Psoas muscle (tissue), 8 donors: Measurements from ENCODE around the gene CERS6. TPM values are rescaled to one million over a fixed set of nuclear protein-coding genes. Genes with fewer than 3 reads are reported as not detected.

ENCODE experiments used
- ATAC-seq, 4 donors: fragments of 200-7000 bp; cut with Tn5 transposase; one replicate each; pipeline ENCODE4 v1.9.1; 2020; ENCODE audit warnings: moderate library complexity in 3 of 4, mild to moderate bottlenecking in 2 of 4
- DNase-seq, 2 donors: peaks; one replicate each; pipeline ENCODE4 v3.0.0-alpha.2; 2020
- H3K27ac ChIP-seq: fragments of 200-600 bp; one replicate; pipeline ENCODE4 v1.8.0; 2022
- H3K27me3 ChIP-seq, 3 donors: fragments of 200-600 bp in 1 of 3; one replicate each; pipeline versions ENCODE4 v1.6.1 to v1.8.0; 2013 to 2022; ENCODE audit warnings: low read length in 2 of 3, mild to moderate bottlenecking in 2 of 3, moderate library complexity in 1 of 3; ENCODE audit not compliant: insufficient read depth in 3 of 3
- H3K36me3 ChIP-seq, 2 donors: fragments of 200-600 bp in 1 of 2; one replicate each; pipeline versions ENCODE4 v1.6.1 to v1.8.0; 2013 to 2022; ENCODE audit warnings: low read depth in 1 of 2, mild to moderate bottlenecking in 1 of 2, moderate library complexity in 1 of 2; ENCODE audit not compliant: insufficient read depth in 1 of 2
- H3K4me1 ChIP-seq: fragments of 200-600 bp; one replicate; pipeline ENCODE4 v1.8.0; 2022
- H3K4me3 ChIP-seq: fragments of 200-600 bp; one replicate; pipeline ENCODE4 v1.8.0; 2022; ENCODE audit warnings: mild to moderate bottlenecking
- H3K9me3 ChIP-seq: fragments of 200-600 bp; one replicate; pipeline ENCODE4 v1.8.0; 2022
- CTCF ChIP-seq: fragments of 200-600 bp; IDR thresholded peaks from one replicate; pipeline ENCODE4 v1.8.0; 2022; ENCODE audit warnings: antibody characterized with exemption
- WGBS, 3 donors: extraction: QIAGEN DNeasy Blood & Tissue Kit; methylation state at CpG; one replicate each; pipeline versions ENCODE4 v1.1.6 to v1.1.7; 2013; 5-methylcytosine and 5-hydroxymethylcytosine counted together
- intact Hi-C, 2 donors: fragments of 100-400 bp; cut with DNase I; formaldehyde crosslinking; loops; one replicate each; pipeline versions ENCODE4 v1.11.0 to v1.14.2; 2022
- polyA plus RNA-seq, 3 donors: library from polyadenylated mRNA; stranded (reverse); fragments of 200-250 nt; gene quantifications; one replicate each; pipeline ENCODE4 v1.2.3, GENCODE V29; 2013
- total RNA-seq, 4 donors: library from RNA; stranded (reverse); fragmentation: NEBNext Ultra II Directional in 2 of 4; extraction: Animal tissue kit (Norgen Biotek cat#: 25700) in 2 of 4; gene quantifications; one replicate each; pipeline versions ENCODE4 v1.2.1 to v1.2.4, GENCODE V29; 2021 to 2023
- donor health status: healthy with polysubstance abuse.
- donor health status: DM: no; HTN: no; CAD: no; lungs with moderate emphysema.
- donor health status: Bipolar disorder and iron deficiency.
- donor health status: healthy.
- donor health status: DM: yes; HTN: yes; CAD: no.
- donor health status: DM: no; HTN: no; CAD: no.
- donor health status: DM: no; HTN: no; CAD: no.
- donor health status: DM: yes; HTN: yes; CAD: no.

The CERS6 gene
- total and polyA plus RNA-seq, 7 donors, result 4.8 to 18.1 (median 11.2) TPM

GRCh38 chr2:168564641-168565040 is 108.6 kb downstream of the CERS6 start:
- Histone ChIP-seq H3K4me1 (peaks cover 50% of the 10 kb centered on the region), H3K36me3 (peaks cover 0 to 8% of the 10 kb centered on the region in 2 donors), H3K9me3 (no peaks in the 10 kb centered on the region), H3K27me3 (no peaks in the 10 kb centered on the region), H3K27ac (peak overlapping the region; percentile 8), H3K4me3 (no peak overlapping the region)
- ATAC-seq (peak in 3 of 4 donors; percentile 40 to 64 (median 61)), DNase-seq (no peak)
- intact Hi-C loops, result no loop called here
- TF ChIP-seq CTCF, result no peak

GRCh38 chr2:168565112-168565511 is 109.0 kb downstream of the CERS6 start:
- Histone ChIP-seq H3K9me3 (no peaks in the 10 kb centered on the region), H3K4me1 (peaks cover 49% of the 10 kb centered on the region), H3K4me3 (no peak overlapping the region), H3K27me3 (no peaks in the 10 kb centered on the region), H3K27ac (peak overlapping the region; percentile 8), H3K36me3 (peaks cover 0 to 8% of the 10 kb centered on the region in 2 donors)
- no peak for DNase-seq
- intact Hi-C loops, result no loop called here
- peak in 3 of 4 donors; percentile 46 to 68 (median 57) for ATAC-seq
- TF ChIP-seq CTCF, result no peak
- 56 to 72% (median 60%) methylated on average over 6 of the region's 6 CpGs for WGBS, 3 donors

- peaks cover 45% of the 10 kb centered on the region for H3K4me1 ChIP-seq
- WGBS, 3 donors, result 40 to 71% (median 41%) methylated on average over 2 of the region's 2 CpGs
- intact Hi-C loops, result no loop called here
- ATAC-seq (no peak), DNase-seq (no peak)
- no peak overlapping the region for H3K27ac ChIP-seq
- no peak for TF ChIP-seq CTCF
- H3K36me3 ChIP-seq, result peaks cover 0 to 8% of the 10 kb centered on the region in 2 donors
- H3K9me3 ChIP-seq, result no peaks in the 10 kb centered on the region
- no peak overlapping the region for H3K4me3 ChIP-seq
- H3K27me3 ChIP-seq, result no peaks in the 10 kb centered on the region
Measured at GRCh38 chr2:168565512-168565911, 109.4 kb downstream of the CERS6 start.

GRCh38 chr2:168566974-168567665 is 111.0 kb downstream of the CERS6 start:
- ATAC-seq (no peak), DNase-seq (no peak)
- H3K4me1 ChIP-seq, result peaks cover 40% of the 10 kb centered on the region
- TF ChIP-seq CTCF, result no peak
- H3K4me3 ChIP-seq, result no peak overlapping the region
- H3K27ac ChIP-seq, result peak overlapping the region; percentile 43
- H3K9me3 ChIP-seq, result no peaks in the 10 kb centered on the region
- intact Hi-C loops, result no loop called here
- no peaks in the 10 kb centered on the region for H3K36me3 ChIP-seq
- no peaks in the 10 kb centered on the region for H3K27me3 ChIP-seq

GRCh38 chr2:168567836-168568235 is 111.8 kb downstream of the CERS6 start:
- 37 to 62% (median 38%) methylated on average over 4 of the region's 4 CpGs for WGBS, 3 donors
- no peak for TF ChIP-seq CTCF
- intact Hi-C loops, result no loop called here
- Histone ChIP-seq H3K9me3 (no peaks in the 10 kb centered on the region), H3K27me3 (no peaks in the 10 kb centered on the region), H3K36me3 (no peaks in the 10 kb centered on the region), H3K4me1 (peaks cover 40% of the 10 kb centered on the region), H3K27ac (peak overlapping the region; percentile 43), H3K4me3 (no peak overlapping the region)
- DNase-seq, result no peak
- ATAC-seq, result peak in 3 of 4 donors; percentile 30 to 59 (median 52)
